Esophagus (tissue), 2 donors: Measurements from ENCODE around the gene HM13. TPM values are rescaled to one million over a fixed set of nuclear protein-coding genes. Genes with fewer than 3 reads are reported as not detected.
"Not testable (repeated sequence)": the region's sequence is repeated elsewhere in the genome, so short reads cannot be mapped to it uniquely, and the experiment has no call there.

Experiments
- H3K27ac ChIP-seq, 2 donors: one replicate each; pipeline ENCODE4 v1.5.1; 2013; ENCODE audit warnings: low read depth in 2 of 2, mild to moderate bottlenecking in 2 of 2, inconsistent platforms in 1 of 2, low read length in 1 of 2, moderate library complexity in 1 of 2
- H3K27me3 ChIP-seq, 2 donors: one replicate each; pipeline ENCODE4 v1.6.1; 2013; ENCODE audit warnings: low read length in 2 of 2, control low read depth in 1 of 2, mild to moderate bottlenecking in 1 of 2; ENCODE audit not compliant: insufficient read depth in 2 of 2, control insufficient read depth in 1 of 2
- H3K36me3 ChIP-seq, 2 donors: one replicate each; pipeline ENCODE4 v1.6.1; 2013; ENCODE audit warnings: low read length in 1 of 2; ENCODE audit not compliant: control insufficient read depth in 2 of 2, insufficient read depth in 2 of 2
- H3K4me1 ChIP-seq, 2 donors: one replicate each; pipeline ENCODE4 v1.6.1; 2013; ENCODE audit warnings: low read length in 1 of 2; ENCODE audit not compliant: control insufficient read depth in 2 of 2, insufficient read depth in 2 of 2
- H3K4me3 ChIP-seq, 2 donors: one replicate each; pipeline ENCODE4 v1.5.1; 2013; ENCODE audit warnings: low read length in 2 of 2, mild to moderate bottlenecking in 2 of 2, low read depth in 1 of 2, moderate library complexity in 1 of 2
- H3K9me3 ChIP-seq, 2 donors: one replicate each; pipeline ENCODE4 v1.6.1; 2013; ENCODE audit warnings: mild to moderate bottlenecking in 2 of 2, low read depth in 1 of 2, low read length in 1 of 2, moderate library complexity in 1 of 2; ENCODE audit not compliant: control insufficient read depth in 2 of 2, insufficient read depth in 1 of 2
- WGBS, 2 donors: extraction: QIAGEN DNeasy Blood & Tissue Kit; methylation state at CpG; one replicate each; pipeline ENCODE4 v1.1.7; 2013; 5-methylcytosine and 5-hydroxymethylcytosine counted together
- polyA plus RNA-seq, 2 donors: library from polyadenylated mRNA; stranded (reverse); fragments of 200-250 nt; gene quantifications; one replicate each; pipeline ENCODE4 v1.2.3, GENCODE V29; 2013
- donor health status: healthy with polysubstance abuse.
- donor health status: Bipolar disorder and iron deficiency.

HM13 gene
- polyA plus RNA-seq, 2 donors, result 167 to 272 TPM

- no peak overlapping the region for H3K4me3 ChIP-seq
- WGBS, 2 donors, result 31% methylated on average over 10 of the region's 10 CpGs
- H3K4me1 ChIP-seq, result peaks cover 2 to 24% of the 10 kb centered on the region in 2 donors
- H3K27me3 ChIP-seq, result no peaks in the 10 kb centered on the region
- no peaks in the 10 kb centered on the region for H3K9me3 ChIP-seq
- H3K27ac ChIP-seq, result peak overlapping the region; percentile 69 to 83
- peaks cover 0 to 11% of the 10 kb centered on the region in 2 donors for H3K36me3 ChIP-seq
Measured at GRCh38 chr20:31569163-31570020, 55.1 kb downstream of the HM13 start.

- Histone ChIP-seq H3K36me3 (peaks cover 0 to 10% of the 10 kb centered on the region in 2 donors), H3K27me3 (no peaks in the 10 kb centered on the region), H3K4me3 (no peak overlapping the region), H3K9me3 (no peaks in the 10 kb centered on the region), H3K4me1 (peaks cover 2 to 24% of the 10 kb centered on the region in 2 donors), H3K27ac (peak overlapping the region; percentile 69 to 83)
- 72 to 73% methylated on average over 8 of the region's 8 CpGs for WGBS, 2 donors
Measured at GRCh38 chr20:31570021-31570463, 55.8 kb downstream of the HM13 start.

GRCh38 chr20:31570735-31571617, 56.7 kb downstream of the HM13 start:
- Histone ChIP-seq H3K27ac (peak overlapping the region; percentile 6 to 83), H3K9me3 (no peaks in the 10 kb centered on the region), H3K4me1 (peaks cover 2 to 22% of the 10 kb centered on the region in 2 donors), H3K27me3 (no peaks in the 10 kb centered on the region), H3K4me3 (no peak overlapping the region), H3K36me3 (peaks cover 0 to 10% of the 10 kb centered on the region in 2 donors)
- WGBS, 2 donors, result 76 to 87% methylated on average over 25 of the region's 25 CpGs

GRCh38 chr20:31572042-31572700, 57.9 kb downstream of the HM13 start:
- peak overlapping the region in 1 of 2 donors; percentile 60 for H3K4me3 ChIP-seq
- peak overlapping the region; percentile 93 to 96 for H3K27ac ChIP-seq
- H3K9me3 ChIP-seq, result no peaks in the 10 kb centered on the region
- H3K27me3 ChIP-seq, result no peaks in the 10 kb centered on the region
- 27 to 29% methylated on average over 17 of the region's 17 CpGs for WGBS, 2 donors
- peaks cover 2 to 15% of the 10 kb centered on the region in 2 donors for H3K4me1 ChIP-seq
- peaks cover 0 to 7% of the 10 kb centered on the region in 2 donors for H3K36me3 ChIP-seq

- Histone ChIP-seq H3K4me3 (peak overlapping the region; percentile 56 to 60), H3K9me3 (no peaks in the 10 kb centered on the region), H3K36me3 (peaks cover 0 to 6% of the 10 kb centered on the region in 2 donors), H3K27ac (peak overlapping the region; percentile 93 to 96), H3K27me3 (no peaks in the 10 kb centered on the region), H3K4me1 (peaks cover 2 to 15% of the 10 kb centered on the region in 2 donors)
- 1% methylated on average over 50 to 63 of the region's 63 CpGs for WGBS, 2 donors
Measured at GRCh38 chr20:31572701-31573554, 58.7 kb downstream of the HM13 start.

GRCh38 chr20:31573555-31574321, 59.5 kb downstream of the HM13 start:
- Histone ChIP-seq H3K27ac (peak overlapping the region; percentile 93 to 96), H3K4me1 (peaks cover 2 to 9% of the 10 kb centered on the region in 2 donors), H3K36me3 (peaks cover 0 to 3% of the 10 kb centered on the region in 2 donors), H3K9me3 (no peaks in the 10 kb centered on the region), H3K27me3 (no peaks in the 10 kb centered on the region), H3K4me3 (peak overlapping the region; percentile 56 to 60)
- WGBS, 2 donors, result 19 to 24% methylated on average over 19 of the region's 19 CpGs

GRCh38 chr20:31574986-31575385, 60.7 kb downstream of the HM13 start:
- H3K36me3 ChIP-seq, H3K4me1 ChIP-seq, H3K27ac ChIP-seq, H3K4me3 ChIP-seq, H3K27me3 ChIP-seq, H3K9me3 ChIP-seq: not testable (repeated sequence)
- WGBS, 2 donors, result 94 to 95% methylated on average over 9 to 10 of the region's 10 CpGs

GRCh38 chr20:31576751-31577150, 62.5 kb downstream of the HM13 start:
- 82 to 93% methylated on average over 2 of the region's 2 CpGs for WGBS, 2 donors
- no peak overlapping the region for H3K27ac ChIP-seq
- no peak overlapping the region for H3K4me3 ChIP-seq
- H3K4me1 ChIP-seq, result peaks cover 0 to 6% of the 10 kb centered on the region in 2 donors
- H3K9me3 ChIP-seq, result no peaks in the 10 kb centered on the region
- H3K36me3 ChIP-seq, result no peaks in the 10 kb centered on the region
- no peaks in the 10 kb centered on the region for H3K27me3 ChIP-seq
